Psoas muscle (tissue), 8 donors: Measurements from ENCODE around the gene SNAI3. TPM values are rescaled to one million over a fixed set of nuclear protein-coding genes. Genes with fewer than 3 reads are reported as not detected.
A peak's percentile ranks its signal among the peaks of the same experiment; 100 is the strongest.

ENCODE experiments used
- ATAC-seq, 4 donors: fragments of 200-7000 bp; cut with Tn5 transposase; one replicate each; pipeline ENCODE4 v1.9.1; 2020; ENCODE audit warnings: moderate library complexity in 3 of 4, mild to moderate bottlenecking in 2 of 4
- DNase-seq, 2 donors: peaks; one replicate each; pipeline ENCODE4 v3.0.0-alpha.2; 2020
- H3K27ac ChIP-seq: fragments of 200-600 bp; one replicate; pipeline ENCODE4 v1.8.0; 2022
- H3K27me3 ChIP-seq, 3 donors: fragments of 200-600 bp in 1 of 3; one replicate each; pipeline versions ENCODE4 v1.6.1 to v1.8.0; 2013 to 2022; ENCODE audit warnings: low read length in 2 of 3, mild to moderate bottlenecking in 2 of 3, moderate library complexity in 1 of 3; ENCODE audit not compliant: insufficient read depth in 3 of 3
- H3K36me3 ChIP-seq, 2 donors: fragments of 200-600 bp in 1 of 2; one replicate each; pipeline versions ENCODE4 v1.6.1 to v1.8.0; 2013 to 2022; ENCODE audit warnings: low read depth in 1 of 2, mild to moderate bottlenecking in 1 of 2, moderate library complexity in 1 of 2; ENCODE audit not compliant: insufficient read depth in 1 of 2
- H3K4me1 ChIP-seq: fragments of 200-600 bp; one replicate; pipeline ENCODE4 v1.8.0; 2022
- H3K4me3 ChIP-seq: fragments of 200-600 bp; one replicate; pipeline ENCODE4 v1.8.0; 2022; ENCODE audit warnings: mild to moderate bottlenecking
- H3K9me3 ChIP-seq: fragments of 200-600 bp; one replicate; pipeline ENCODE4 v1.8.0; 2022
- WGBS, 3 donors: extraction: QIAGEN DNeasy Blood & Tissue Kit; methylation state at CpG; one replicate each; pipeline versions ENCODE4 v1.1.6 to v1.1.7; 2013; 5-methylcytosine and 5-hydroxymethylcytosine counted together
- intact Hi-C, 2 donors: fragments of 100-400 bp; cut with DNase I; formaldehyde crosslinking; loops; one replicate each; pipeline versions ENCODE4 v1.11.0 to v1.14.2; 2022
- polyA plus RNA-seq, 3 donors: library from polyadenylated mRNA; stranded (reverse); fragments of 200-250 nt; gene quantifications; one replicate each; pipeline ENCODE4 v1.2.3, GENCODE V29; 2013
- total RNA-seq, 4 donors: library from RNA; stranded (reverse); fragmentation: NEBNext Ultra II Directional in 2 of 4; extraction: Animal tissue kit (Norgen Biotek cat#: 25700) in 2 of 4; gene quantifications; one replicate each; pipeline versions ENCODE4 v1.2.1 to v1.2.4, GENCODE V29; 2021 to 2023
- TF ChIP-seq, protein P1 (sequence below): fragments of 200-600 bp; IDR thresholded peaks from one replicate; pipeline ENCODE4 v1.8.0; 2022; ENCODE audit warnings: antibody characterized with exemption
- donor health status: healthy with polysubstance abuse.
- donor health status: DM: no; HTN: no; CAD: no; lungs with moderate emphysema.
- donor health status: Bipolar disorder and iron deficiency.
- donor health status: healthy.
- donor health status: DM: yes; HTN: yes; CAD: no.
- donor health status: DM: no; HTN: no; CAD: no.
- donor health status: DM: no; HTN: no; CAD: no.
- donor health status: DM: yes; HTN: yes; CAD: no.

Gene SNAI3
- total and polyA plus RNA-seq, 7 donors, result 1.2 to 8.5 (median 3.9) TPM

- H3K27me3 ChIP-seq, result no peaks in the 10 kb centered on the region
Observed at GRCh38 chr16:88691924-88692560, 5.7 kb upstream of the SNAI3 start.

GRCh38 chr16:88691129-88691813 lies 5.0 kb upstream of the SNAI3 start:
- no peaks in the 10 kb centered on the region for H3K27me3 ChIP-seq
- H3K36me3 ChIP-seq, result peaks cover 0 to 4% of the 10 kb centered on the region in 2 donors
- TF ChIP-seq, protein P1, sequence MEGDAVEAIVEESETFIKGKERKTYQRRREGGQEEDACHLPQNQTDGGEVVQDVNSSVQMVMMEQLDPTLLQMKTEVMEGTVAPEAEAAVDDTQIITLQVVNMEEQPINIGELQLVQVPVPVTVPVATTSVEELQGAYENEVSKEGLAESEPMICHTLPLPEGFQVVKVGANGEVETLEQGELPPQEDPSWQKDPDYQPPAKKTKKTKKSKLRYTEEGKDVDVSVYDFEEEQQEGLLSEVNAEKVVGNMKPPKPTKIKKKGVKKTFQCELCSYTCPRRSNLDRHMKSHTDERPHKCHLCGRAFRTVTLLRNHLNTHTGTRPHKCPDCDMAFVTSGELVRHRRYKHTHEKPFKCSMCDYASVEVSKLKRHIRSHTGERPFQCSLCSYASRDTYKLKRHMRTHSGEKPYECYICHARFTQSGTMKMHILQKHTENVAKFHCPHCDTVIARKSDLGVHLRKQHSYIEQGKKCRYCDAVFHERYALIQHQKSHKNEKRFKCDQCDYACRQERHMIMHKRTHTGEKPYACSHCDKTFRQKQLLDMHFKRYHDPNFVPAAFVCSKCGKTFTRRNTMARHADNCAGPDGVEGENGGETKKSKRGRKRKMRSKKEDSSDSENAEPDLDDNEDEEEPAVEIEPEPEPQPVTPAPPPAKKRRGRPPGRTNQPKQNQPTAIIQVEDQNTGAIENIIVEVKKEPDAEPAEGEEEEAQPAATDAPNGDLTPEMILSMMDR, result no peak
- ATAC-seq, result no peak
- no peak overlapping the region for H3K4me3 ChIP-seq
- no peak for DNase-seq
- no peaks in the 10 kb centered on the region for H3K9me3 ChIP-seq
- intact Hi-C loops, result no loop called here
- H3K4me1 ChIP-seq, result peaks cover 36% of the 10 kb centered on the region
- 86 to 90% (median 89%) methylated on average over 33 of the region's 33 CpGs for WGBS, 3 donors
- H3K27ac ChIP-seq, result no peak overlapping the region

More at GRCh38 chr16:88691924-88692560, 5.7 kb upstream of the SNAI3 start:
- DNase-seq, result no peak
- intact Hi-C loops, result no loop called here
- no peak for ATAC-seq
- Histone ChIP-seq H3K36me3 (peaks cover 0 to 11% of the 10 kb centered on the region in 2 donors), H3K9me3 (no peaks in the 10 kb centered on the region), H3K4me1 (peaks cover 30% of the 10 kb centered on the region), H3K4me3 (no peak overlapping the region), H3K27ac (no peak overlapping the region)
- TF ChIP-seq, protein P1, result no peak
- 77 to 84% (median 78%) methylated on average over 25 to 26 of the region's 26 CpGs for WGBS, 3 donors

DNA sequence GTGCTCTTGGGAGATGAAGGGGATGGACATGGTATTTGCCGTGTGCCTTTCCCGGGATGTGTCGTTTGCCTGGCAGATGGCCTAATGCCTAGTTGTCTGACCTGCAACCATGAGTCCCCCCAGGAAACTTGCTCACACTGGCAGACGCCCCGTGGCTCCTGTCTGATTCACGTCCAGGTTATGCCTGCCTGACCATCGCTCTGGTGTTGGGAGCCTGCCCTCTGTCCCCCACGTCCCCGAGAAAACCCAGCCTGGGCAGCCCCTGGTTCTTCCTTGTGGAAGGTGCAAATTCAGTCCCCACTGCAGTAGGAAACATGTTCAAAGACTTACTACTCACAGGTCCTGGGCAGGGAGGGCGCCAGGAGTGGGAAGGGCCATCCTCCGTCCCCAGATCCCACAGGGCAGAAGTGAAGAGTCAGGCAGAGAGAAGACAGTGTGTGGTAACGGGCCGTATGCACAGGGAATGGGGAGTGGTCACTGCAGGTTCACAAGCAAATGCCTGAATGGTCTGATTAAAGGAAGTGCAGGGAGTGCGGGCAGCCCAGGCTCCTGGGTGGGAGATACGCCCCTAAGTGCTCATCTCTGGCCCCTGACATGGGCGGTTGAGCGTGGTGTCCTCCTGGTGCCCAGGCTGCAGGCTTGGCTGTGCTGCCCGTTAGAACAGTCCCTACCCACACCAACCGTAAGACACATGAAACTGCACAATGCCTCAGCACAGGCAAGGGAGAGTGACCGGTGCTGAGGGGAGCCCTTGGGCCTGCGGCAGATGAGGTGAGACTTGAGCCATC lies 4.2 kb upstream of the SNAI3 start:
- Histone ChIP-seq H3K27ac (no peak overlapping the region), H3K27me3 (no peaks in the 10 kb centered on the region), H3K36me3 (no peaks in the 10 kb centered on the region), H3K9me3 (no peaks in the 10 kb centered on the region), H3K4me1 (peaks cover 32% of the 10 kb centered on the region), H3K4me3 (no peak overlapping the region)
- TF ChIP-seq, protein P1, result no peak
- intact Hi-C loops, result no loop called here
- no peak for ATAC-seq
- DNase-seq, result no peak
- WGBS, 3 donors, result 79 to 86% (median 81%) methylated on average over 21 of the region's 21 CpGs

GRCh38 chr16:88688013-88688778 lies 1.9 kb upstream of the SNAI3 start:
- DNase-seq (no peak), ATAC-seq (peak; percentile 46 to 76 (median 56))
- intact Hi-C loops, result no loop called here
- Histone ChIP-seq H3K9me3 (no peaks in the 10 kb centered on the region), H3K27ac (peak overlapping the region; percentile 79), H3K36me3 (no peaks in the 10 kb centered on the region), H3K4me3 (no peak overlapping the region), H3K27me3 (no peaks in the 10 kb centered on the region), H3K4me1 (peaks cover 42% of the 10 kb centered on the region)
- TF ChIP-seq, protein P1, result no peak
- 34 to 40% (median 37%) methylated on average over 27 to 28 of the region's 28 CpGs for WGBS, 3 donors
